GM19023 (cell line): Measurements from ENCODE around the gene PHF11.
A peak's percentile ranks its signal among the peaks of the same experiment; 100 is the strongest.
"Not testable (repeated sequence)": the region's sequence is repeated elsewhere in the genome, so short reads cannot be mapped to it uniquely, and the experiment has no call there.

Experiments used
- ATAC-seq: cut with Tn5 transposase; IDR thresholded peaks from one replicate; pipeline ENCODE4 v1.9.1; 2021; ENCODE audit warnings: mild to moderate bottlenecking, moderate library complexity; ENCODE audit not compliant: unreplicated experiment

The PHF11 gene

DNA sequence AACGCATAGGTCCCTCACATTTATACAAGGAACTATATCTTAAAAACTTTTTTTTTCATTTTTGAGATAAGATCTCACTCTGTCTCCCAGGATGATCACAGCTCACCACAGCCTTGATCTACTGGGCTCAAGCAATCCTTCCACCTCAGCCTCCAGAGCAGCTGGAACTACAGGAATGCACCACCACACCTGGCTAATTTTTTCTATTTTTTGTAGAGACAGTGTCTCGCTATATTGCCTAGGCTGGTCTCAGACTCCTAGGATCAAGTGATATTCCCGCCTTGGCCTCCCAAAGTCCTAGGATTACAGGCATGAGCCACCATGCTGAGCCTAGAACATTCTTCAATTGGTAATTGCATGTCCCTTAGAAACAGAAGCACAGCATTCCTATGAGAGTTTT, 47.9 kb downstream of the PHF11 start:
- ATAC-seq = no peak

DNA sequence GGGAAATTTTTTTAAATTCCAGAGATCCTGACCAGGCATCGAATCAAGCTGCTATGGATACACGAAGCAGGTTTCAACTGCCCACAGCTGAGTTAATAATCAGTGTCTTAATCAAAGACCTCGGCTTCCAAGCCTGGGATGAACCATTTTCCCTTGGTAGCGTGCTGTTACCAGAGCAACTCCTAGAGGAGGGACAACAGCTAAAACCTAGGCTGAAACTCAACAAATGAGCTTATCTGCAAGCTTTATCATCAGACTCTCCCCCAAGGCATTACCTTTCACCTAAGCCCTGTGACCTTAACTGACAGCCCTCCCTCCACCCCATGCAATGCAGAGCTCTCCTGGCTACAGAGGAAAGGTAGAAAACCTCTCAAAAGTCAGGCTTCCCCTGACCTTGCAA, 49.9 kb downstream of the PHF11 start:
- no peak for ATAC-seq

DNA sequence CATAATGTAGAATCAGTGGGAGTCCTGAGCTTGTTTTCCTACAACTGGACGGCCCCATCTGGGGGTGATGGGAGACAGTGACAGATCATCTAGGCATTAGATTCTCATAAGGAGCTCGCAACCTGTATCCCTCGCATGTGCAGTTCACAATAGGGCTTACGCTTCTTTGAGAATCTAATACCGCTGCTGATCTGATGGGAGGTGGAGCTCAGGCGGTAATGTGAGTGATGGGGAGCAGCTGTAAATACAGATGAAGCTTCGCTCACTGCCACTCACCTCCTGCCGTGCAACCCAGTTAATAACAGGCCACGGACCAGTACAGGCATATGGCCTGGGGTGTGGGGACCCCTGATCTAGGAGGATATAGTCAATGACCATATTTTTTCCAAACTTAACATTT, 50.8 kb downstream of the PHF11 start:
- no peak for ATAC-seq

DNA sequence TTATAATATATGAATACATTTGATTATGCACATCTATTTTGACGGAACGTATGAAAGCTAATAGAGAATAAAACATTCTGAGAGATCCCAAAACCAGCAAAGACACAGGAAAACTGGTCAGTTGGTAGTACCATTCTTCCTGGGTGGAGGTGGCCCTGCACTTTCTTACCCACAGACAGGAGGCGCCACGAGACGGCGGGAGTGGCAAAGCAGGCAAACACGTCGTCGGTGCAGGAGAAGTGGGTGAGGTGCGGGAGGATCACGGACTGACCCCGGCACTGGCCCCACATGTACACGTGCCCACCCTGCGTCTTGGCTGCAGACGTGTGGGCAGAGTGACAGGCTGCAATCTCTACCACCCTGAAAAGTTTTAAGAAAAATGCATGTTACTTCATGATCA, 53.5 kb downstream of the PHF11 start:
- no peak for ATAC-seq

DNA sequence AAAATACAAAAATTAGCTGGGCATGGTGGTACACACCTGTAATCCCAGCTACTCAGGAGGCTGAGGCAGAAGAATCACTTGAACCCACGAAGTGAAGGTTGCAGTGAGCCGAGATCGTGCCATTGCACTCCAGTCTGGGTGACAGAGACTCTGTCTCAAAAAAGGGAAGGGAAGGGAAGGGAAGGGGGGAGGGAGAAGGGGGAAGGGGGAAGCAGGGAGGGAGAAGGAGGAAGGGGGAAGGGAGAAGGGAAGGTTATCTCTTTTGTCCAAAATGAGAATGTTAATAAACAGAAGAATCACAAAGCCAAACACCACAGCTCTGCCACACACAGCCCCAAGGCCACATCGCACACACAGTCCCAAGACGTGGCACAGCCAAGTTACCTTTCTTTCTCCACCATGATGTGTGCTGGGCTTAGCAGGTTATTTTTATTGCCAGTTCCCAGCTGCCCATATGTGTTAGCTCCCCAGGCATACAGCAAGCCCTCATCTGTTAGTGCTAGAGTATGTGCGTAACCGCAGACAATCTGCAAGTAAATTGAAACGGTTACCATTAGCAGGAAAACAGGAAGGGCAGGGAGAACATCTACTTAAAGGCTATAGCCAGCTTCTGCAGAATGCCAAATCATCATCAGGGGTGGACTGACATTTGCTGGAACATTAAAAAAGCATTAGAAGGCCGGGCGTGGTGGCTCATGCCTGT, 55.3 kb downstream of the PHF11 start:
- ATAC-seq = no peak

DNA sequence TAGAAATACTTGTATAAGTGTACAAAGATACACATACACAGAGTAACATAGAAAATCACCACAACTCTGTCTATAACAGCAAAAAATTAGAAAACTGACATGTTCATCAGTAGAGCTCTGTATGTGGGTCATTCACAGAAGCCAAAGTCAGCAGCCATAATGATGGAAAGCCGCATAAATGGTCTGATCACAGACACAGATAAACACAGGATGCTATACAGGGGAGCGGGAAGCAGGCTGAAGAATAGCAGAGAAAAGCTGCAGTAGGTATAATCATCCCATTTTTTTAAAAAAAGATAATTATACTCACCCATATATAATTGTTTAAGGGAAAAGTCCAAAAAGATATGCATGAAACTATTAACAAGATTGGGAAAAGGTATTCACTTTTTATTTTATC, 58.1 kb downstream of the PHF11 start:
- ATAC-seq = no peak

DNA sequence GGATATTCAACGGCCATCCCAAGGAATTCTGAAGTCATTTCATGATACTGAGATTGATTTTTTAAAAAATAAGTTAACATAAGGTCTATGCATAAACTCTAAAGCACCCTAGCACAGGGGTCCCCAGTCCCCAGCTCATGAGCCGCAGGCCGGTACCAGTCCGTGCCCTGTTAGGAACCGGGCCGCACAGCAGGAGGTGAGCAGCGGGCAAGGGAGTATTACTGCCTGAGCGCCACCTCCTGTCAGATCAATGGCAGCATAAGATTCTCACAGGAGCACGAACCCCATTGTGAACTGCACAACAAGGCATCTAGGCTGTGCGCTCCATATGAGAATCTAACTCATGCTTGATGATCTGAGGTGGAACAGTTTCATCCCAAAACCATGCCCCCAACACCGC, 58.6 kb downstream of the PHF11 start:
- ATAC-seq = no peak

DNA sequence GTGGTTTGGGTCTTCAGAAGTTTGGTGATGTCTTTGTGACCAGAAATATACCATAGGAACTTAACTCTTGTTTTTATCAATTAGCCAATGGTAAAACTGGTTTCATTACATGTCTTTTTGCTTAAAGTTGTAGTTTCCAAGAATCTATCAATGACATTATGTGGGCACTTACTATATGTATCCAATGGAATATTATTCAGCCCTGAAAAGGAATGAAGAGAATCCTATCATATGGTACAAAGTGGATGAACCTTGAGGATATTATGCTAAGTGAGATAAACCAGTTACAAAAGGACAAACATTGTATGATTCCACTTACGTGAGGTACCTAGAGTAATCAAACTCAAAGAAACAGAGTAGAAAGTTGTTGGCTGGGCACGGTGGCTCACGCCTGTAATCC, 63.3 kb downstream of the PHF11 start:
- no peak for ATAC-seq

DNA sequence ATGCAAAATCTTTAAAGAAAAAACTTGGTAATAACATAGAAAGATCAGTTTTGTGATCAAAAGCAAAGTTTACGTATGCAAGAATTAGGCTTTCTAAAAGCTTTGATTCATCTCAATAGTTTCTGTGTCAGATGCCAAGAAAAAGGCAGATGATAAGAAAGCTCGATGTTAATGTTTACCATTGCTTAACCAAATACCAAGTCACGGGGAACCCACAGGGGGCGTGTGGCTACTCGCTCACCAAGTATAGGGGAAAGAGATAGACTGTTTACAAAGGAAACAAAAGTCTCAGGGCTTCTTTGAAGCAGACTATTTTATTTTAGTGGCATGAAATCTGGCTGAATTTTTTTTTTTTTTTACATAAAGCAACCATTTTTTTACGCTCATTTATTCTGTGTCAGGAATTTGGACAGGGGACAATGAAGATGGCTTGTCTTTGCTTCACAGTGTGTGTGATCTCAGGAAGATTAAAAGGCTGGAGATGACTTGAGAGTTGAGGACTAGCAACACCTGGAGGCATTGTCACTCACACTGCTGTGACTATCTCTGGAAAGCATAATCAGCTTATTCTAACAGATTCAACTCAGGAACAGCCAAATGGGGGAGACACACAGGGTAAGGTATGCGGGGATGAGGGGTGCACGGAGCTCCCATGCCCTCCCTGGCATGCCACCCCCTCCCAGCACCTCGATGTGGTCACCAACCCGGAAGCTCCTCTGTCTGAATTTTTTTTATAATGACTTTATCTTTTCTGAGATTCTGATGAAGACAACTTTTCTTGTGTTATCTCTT, 64.7 kb downstream of the PHF11 start:
- ATAC-seq = peak; percentile 58

DNA sequence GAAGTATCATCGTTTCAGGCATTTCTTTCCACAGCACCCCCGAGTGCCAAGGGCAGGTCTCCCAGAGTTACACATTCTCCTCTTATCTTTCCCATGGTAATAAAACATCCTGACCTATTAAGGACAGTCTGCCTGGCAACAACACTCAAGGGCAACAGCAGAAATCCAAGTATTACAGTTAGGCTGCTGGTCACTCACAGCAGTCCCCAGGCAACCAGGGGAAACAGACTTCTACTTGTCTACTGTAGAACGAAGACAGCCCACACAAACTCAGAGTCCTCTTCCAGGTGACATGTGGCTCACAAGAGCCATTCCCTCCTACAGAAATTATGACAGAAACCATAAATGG, 65.3 kb downstream of the PHF11 start:
- ATAC-seq = no peak

DNA sequence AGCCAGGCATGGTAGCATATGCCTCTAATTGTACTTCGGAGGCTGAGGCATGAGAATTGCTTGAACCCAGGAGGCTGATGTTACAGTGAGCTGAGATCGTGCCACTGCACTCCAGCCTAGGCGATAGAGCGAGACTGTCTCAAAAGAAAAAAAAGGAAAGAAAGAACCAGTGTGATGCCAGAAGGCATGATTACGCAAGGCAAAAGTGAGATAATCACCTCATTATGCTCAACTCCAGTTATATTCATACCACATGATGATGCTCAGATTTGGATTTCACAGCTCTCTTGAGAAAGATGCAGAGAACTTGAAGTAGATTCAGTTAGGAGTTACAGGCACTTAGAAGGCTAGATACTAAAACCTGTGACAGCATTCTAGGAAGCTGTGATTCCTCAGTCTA, 67.8 kb downstream of the PHF11 start:
- no peak for ATAC-seq

DNA sequence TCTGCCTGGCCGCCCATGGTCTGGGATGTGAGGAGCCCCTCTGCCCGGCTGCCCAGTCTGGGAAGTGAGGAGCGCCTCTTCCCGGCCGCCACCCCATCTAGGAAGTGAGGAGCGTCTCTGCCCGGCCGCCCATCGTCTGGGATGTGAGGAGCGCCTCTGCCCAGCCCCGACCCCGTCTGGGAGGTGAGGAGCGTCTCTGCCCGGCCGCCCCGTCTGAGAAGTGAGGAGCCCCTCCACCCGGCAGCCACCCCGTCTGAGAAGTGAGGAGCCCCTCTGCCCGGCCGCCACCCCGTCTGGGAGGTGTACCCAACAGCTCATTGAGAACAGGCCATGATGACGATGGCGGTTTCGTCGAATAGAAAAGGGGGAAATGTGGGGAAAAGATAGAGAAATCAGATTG, 69.7 kb downstream of the PHF11 start:
- ATAC-seq = not testable (repeated sequence)

DNA sequence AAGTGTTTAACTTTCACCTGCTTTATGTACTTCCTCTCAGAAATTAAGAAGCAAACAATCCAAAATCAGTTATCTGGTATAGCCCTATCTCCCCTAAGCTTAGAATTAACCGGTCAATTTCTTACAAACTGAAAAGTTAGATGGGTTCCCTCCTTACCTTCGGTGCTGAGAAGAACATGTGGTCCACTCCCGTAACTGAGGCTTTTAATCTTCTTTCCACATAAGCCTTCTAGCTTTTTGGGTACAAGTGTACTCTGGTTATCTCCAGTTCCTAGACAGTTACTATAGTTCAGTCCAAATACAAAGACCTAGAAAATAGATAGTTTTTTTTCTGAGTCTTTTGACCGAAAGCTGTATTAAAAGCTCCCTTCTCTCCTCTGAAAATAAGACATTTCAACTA, 70.7 kb downstream of the PHF11 start:
- no peak for ATAC-seq

DNA sequence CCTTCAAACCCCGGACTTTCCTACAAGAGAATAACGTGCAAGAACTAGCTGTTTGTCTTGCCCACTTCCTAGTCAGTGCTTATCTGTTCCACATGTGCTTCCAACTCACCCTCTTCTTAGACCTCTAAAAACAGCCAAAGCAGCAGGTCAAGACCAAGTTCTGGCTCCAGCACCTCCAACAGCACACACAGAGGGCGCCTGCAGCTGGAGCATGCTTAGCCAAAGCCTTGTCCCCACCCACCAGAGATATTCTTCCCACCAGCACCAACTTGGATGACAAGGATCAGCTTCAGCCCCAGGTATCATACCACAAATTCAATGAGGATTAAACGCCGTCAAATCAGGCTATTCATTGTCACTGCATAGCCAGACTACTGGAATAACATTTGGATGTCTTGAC, 71.7 kb downstream of the PHF11 start:
- no peak for ATAC-seq

DNA sequence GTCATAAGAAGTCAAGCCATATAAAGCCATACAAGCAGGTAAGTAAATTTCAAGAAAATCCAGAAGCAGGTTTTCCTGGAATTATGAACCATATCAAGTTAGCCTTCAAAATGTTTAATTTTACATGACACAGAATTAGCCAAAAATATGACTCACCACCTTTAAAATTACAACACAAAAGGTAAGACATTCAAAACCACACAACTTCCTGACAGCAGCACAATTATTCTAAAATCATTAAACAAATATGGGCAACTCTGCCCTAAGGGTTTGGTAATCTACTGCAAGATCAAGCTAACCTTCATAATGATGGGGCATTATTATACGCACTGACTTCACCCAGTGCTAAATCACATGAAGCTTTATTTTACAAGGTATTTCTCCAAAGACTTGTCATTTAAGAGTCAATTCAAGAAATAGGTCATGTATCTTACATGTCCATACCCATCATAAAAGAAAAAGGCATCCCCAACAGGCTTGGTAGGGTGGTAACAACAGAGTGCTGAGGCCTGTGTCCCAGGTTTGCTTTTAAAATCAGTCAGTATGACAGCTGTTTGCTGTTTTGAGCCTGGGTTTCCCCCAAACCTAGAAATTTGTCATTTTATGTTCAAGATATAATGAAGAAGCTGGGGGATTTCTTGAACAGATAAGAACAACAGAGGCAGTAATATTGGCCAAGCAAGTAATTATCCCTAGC, 74.4 kb downstream of the PHF11 start:
- peak; percentile 61 for ATAC-seq

DNA sequence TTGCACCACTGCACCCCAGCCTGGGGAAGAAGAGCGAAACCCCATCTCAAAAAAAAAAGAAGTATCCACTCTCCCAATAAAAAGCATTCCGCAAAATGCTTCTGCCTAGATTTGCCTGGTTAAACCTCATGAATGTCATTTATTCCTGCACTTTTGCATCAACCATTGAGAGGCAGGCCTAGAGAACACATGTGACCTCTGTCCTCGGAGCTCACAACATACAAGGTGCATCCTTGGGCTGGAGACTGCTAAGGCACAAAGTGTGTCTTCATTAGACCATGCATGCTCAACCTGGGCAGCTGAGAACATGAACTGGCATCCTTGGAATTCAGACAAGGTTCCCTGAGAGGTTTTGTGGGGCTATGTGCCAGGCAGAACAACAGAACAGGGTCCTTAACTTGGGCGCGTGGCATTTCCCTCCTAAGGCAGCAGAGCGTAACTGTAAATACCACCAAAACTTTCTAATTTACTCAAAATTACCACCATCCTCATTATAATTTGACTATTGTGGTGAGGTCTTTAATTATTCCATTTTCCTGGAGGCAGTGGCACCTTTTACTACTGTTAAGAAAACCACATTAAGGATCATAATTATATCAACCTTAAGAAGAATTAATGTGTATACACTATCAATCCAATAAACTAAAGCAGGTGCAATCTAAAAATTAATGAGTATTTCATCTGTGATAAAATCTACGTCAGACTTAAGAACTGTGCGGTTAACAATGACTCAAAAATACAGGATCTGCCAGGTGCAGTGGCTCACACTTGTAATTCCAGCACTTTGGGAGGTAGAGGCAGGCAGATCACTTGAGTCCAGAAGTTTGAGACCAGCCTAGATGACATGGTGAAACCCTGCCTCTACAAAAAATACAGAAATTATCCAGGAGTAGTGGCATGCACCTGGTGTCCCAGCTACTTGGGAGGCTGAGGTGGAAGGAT, 75.8 kb downstream of the PHF11 start:
- no peak for ATAC-seq
